ENCODE data around the gene MARCHF10. TPM values are rescaled to one million over a fixed set of nuclear protein-coding genes. Genes with fewer than 3 reads are reported as not detected.

MARCHF10 gene
- total RNA-seq, 4 donors from 2014 or later = 0.28 TPM; not detected in 3

- ATAC-seq (ENCODE audit: low FRiP score) (no peak), DNase-seq (ENCODE audit: low spot score) (no peak)
- TF ChIP-seq CTCF (IDR thresholded peaks at IDR 0.05) = no peak
These were observed 154.0 kb downstream of the MARCHF10 start for GRCh38 chr17:62653826-62654761.

GRCh38 chr17:62653002-62653825 lies 154.9 kb downstream of the MARCHF10 start:
- no peak for TF ChIP-seq CTCF (IDR thresholded peaks at IDR 0.05)
- DNase-seq (ENCODE audit: low spot score) (peak; percentile 52), ATAC-seq (ENCODE audit: low FRiP score) (peak; percentile 22)

GRCh38 chr17:62652251-62653001 lies 155.7 kb downstream of the MARCHF10 start:
- no peak for TF ChIP-seq CTCF (IDR thresholded peaks at IDR 0.05)
- DNase-seq (ENCODE audit: low spot score) = no peak

More at GRCh38 chr17:62652251-62653001, 155.7 kb downstream of the MARCHF10 start:
- ATAC-seq (ENCODE audit: low FRiP score) = no peak

Small RNAs within 50 kb of the gene (small RNA-seq; reads per million reads assigned to genes)
- gene RF00019 (not detected), gene RNU6-446P (not detected)

Other genes with a start within 250 kb of the MARCHF10 start
- 10 to 100 TPM; 21.3 to 82.4 (median 30.8) TPM for gene MRC2, start 180.6 kb downstream of the MARCHF10 start, total RNA-seq
- gene TANC2, start 157.9 kb upstream of the MARCHF10 start, total RNA-seq = 10 to 100 TPM; 14.3 to 34.3 (median 28.3) TPM

Data from omental fat pad (tissue), 4 donors.